Measurements from ENCODE around the gene ARMC9. TPM values are rescaled to one million over a fixed set of nuclear protein-coding genes. Genes with fewer than 3 reads are reported as not detected.

ARMC9 gene
- total RNA-seq, 1 donor from 2014 or later: 27.5 TPM

DNA sequence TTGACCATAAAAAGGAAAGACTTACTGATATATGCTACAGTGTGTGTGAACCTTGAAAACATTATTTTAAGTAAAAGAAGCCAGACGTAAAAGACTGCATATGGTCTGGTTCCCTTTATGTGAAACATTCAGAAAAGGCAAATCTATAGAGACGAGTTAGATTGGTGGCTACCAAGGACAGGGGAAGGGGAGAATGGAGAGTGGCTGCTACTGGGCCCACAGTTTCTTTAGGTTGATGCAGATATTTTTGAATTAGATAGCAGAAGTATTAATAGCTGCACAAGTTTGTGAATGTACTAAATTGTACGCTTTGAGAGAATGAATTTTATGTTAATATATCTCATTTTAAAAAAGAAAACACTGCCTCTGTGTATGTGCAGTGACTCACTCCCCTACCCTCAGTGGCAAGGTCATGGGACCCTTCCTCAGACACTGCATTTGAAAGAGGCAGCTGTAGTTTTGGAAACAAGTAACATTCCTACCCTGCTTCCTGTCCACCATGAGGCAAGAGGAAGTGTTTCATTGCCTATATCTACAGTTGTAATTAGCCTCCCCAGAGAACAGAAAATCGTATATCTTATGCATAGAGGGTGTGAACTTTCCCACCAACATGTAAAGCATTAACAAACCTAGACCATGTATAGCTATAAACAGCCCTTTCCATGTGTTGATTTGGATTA is 29.8 kb upstream of the ARMC9 start:
- TF ChIP-seq, protein P1, sequence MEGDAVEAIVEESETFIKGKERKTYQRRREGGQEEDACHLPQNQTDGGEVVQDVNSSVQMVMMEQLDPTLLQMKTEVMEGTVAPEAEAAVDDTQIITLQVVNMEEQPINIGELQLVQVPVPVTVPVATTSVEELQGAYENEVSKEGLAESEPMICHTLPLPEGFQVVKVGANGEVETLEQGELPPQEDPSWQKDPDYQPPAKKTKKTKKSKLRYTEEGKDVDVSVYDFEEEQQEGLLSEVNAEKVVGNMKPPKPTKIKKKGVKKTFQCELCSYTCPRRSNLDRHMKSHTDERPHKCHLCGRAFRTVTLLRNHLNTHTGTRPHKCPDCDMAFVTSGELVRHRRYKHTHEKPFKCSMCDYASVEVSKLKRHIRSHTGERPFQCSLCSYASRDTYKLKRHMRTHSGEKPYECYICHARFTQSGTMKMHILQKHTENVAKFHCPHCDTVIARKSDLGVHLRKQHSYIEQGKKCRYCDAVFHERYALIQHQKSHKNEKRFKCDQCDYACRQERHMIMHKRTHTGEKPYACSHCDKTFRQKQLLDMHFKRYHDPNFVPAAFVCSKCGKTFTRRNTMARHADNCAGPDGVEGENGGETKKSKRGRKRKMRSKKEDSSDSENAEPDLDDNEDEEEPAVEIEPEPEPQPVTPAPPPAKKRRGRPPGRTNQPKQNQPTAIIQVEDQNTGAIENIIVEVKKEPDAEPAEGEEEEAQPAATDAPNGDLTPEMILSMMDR (IDR thresholded peaks at IDR 0.05; ENCODE audit: insufficient read depth, low read length, poor library complexity, severe bottlenecking): no peak
- DNase-seq (ENCODE audit: low read depth): no peak
- Histone ChIP-seq H3K4me3 (ENCODE audit: low read depth, low read length) (no peak overlapping the region), H3K27me3 (ENCODE audit: control insufficient read depth, insufficient read depth, low read length) (no peaks in the 10 kb centered on the region), H3K36me3 (ENCODE audit: control insufficient read depth, insufficient read depth, low read length) (peaks cover 4% of the 10 kb centered on the region)

- no peak overlapping the region for H3K4me3 ChIP-seq (ENCODE audit: low read depth, low read length)
- DNase-seq (ENCODE audit: low read depth): no peak
- peaks cover 3% of the 10 kb centered on the region for H3K36me3 ChIP-seq (ENCODE audit: control insufficient read depth, insufficient read depth, low read length)
- H3K27me3 ChIP-seq (ENCODE audit: control insufficient read depth, insufficient read depth, low read length): no peaks in the 10 kb centered on the region
- TF ChIP-seq, protein P1 (IDR thresholded peaks at IDR 0.05; ENCODE audit: insufficient read depth, low read length, poor library complexity, severe bottlenecking): no peak
Measured at GRCh38 chr2:231169488-231169887, 28.9 kb upstream of the ARMC9 start.

DNA sequence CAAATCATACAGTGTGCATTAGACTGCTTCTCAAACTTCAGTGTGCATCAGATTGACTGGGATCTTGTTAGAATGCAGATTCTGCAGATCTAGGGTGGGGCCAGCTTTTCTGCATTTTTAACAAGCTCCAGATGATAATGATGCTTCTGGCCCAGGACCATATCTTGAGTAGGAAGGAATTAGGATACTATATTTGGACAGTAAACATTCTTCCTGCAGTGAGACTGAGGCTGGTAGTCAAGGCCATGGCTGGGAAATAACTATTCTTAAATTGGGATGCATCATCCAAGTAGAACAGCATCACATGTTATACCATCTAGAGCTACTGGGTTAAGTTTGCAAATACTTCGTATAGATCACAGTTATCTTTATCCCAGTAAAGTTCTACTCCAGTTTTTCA is 28.4 kb upstream of the ARMC9 start:
- peaks cover 2% of the 10 kb centered on the region for H3K36me3 ChIP-seq (ENCODE audit: control insufficient read depth, insufficient read depth, low read length)
- DNase-seq (ENCODE audit: low read depth): no peak
- TF ChIP-seq, protein P1 (IDR thresholded peaks at IDR 0.05; ENCODE audit: insufficient read depth, low read length, poor library complexity, severe bottlenecking): no peak
- no peak overlapping the region for H3K4me3 ChIP-seq (ENCODE audit: low read depth, low read length)
- no peaks in the 10 kb centered on the region for H3K27me3 ChIP-seq (ENCODE audit: control insufficient read depth, insufficient read depth, low read length)

DNA sequence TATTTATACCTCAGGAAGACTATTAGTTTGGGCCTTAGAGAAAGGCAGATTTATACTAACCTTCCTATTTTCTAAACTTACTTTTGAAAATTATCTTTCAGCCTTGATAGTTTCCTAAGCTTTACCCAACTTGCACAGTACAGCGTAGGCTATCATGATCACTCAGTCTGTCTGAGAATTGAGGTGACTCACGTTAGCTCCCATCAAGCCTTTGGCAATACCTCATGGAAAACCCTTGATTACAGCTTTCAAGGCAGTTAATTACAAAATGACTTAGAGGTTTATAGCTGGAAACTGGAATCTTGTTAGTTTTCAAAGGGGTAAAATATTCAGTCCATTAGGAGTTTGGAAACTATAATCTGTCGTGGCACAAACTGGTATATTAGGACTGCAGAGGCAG is 26.4 kb upstream of the ARMC9 start:
- no peak for DNase-seq (ENCODE audit: low read depth)
- TF ChIP-seq, protein P1 (IDR thresholded peaks at IDR 0.05; ENCODE audit: insufficient read depth, low read length, poor library complexity, severe bottlenecking): no peak
- Histone ChIP-seq H3K4me3 (ENCODE audit: low read depth, low read length) (no peak overlapping the region), H3K36me3 (ENCODE audit: control insufficient read depth, insufficient read depth, low read length) (peaks cover 2% of the 10 kb centered on the region), H3K27me3 (ENCODE audit: control insufficient read depth, insufficient read depth, low read length) (no peaks in the 10 kb centered on the region)

GRCh38 chr2:231174211-231174651 is 24.2 kb upstream of the ARMC9 start:
- Histone ChIP-seq H3K27me3 (ENCODE audit: control insufficient read depth, insufficient read depth, low read length) (no peaks in the 10 kb centered on the region), H3K4me3 (ENCODE audit: low read depth, low read length) (no peak overlapping the region), H3K36me3 (ENCODE audit: control insufficient read depth, insufficient read depth, low read length) (peaks cover 2% of the 10 kb centered on the region)
- TF ChIP-seq, protein P1 (IDR thresholded peaks at IDR 0.05; ENCODE audit: insufficient read depth, low read length, poor library complexity, severe bottlenecking): no peak
- DNase-seq (ENCODE audit: low read depth): no peak

DNA sequence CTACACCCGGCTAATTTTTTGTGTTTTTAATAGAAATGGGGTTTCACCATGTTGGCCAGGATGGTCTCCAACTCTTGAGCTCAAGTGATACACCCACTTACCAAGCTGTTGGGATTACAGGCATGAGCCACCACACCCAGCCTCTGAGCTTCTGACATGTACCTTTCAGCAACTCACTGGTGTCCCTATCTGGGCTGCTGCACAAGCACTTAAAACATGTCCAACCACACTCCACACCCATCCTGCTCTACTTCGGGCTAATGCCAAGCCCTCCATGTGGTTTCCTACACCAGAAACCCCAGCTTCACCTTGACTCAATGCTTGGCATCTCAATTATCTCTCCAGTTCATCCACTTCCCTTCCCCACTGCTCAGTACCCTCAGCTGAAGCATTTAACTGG is 22.4 kb upstream of the ARMC9 start:
- TF ChIP-seq, protein P1 (IDR thresholded peaks at IDR 0.05; ENCODE audit: insufficient read depth, low read length, poor library complexity, severe bottlenecking): no peak
- H3K36me3 ChIP-seq (ENCODE audit: control insufficient read depth, insufficient read depth, low read length): no peaks in the 10 kb centered on the region
- DNase-seq (ENCODE audit: low read depth): no peak
- no peak overlapping the region for H3K4me3 ChIP-seq (ENCODE audit: low read depth, low read length)
- no peaks in the 10 kb centered on the region for H3K27me3 ChIP-seq (ENCODE audit: control insufficient read depth, insufficient read depth, low read length)
